AG09309 (cell line): ENCODE data around the gene PGAM1.
A peak's percentile ranks its signal among the peaks of the same experiment; 100 is the strongest.
"Not testable (repeated sequence)": the region's sequence is repeated elsewhere in the genome, so short reads cannot be mapped to it uniquely, and the experiment has no call there.

Source experiments
- DNase-seq: peaks from one replicate; pipeline ENCODE4 v3.0.0-alpha.2; 2010; ENCODE audit warnings: low read depth
- H3K4me3 ChIP-seq: 2 replicates; pipeline ENCODE4 v1.5.1; 2011; ENCODE audit warnings: mild to moderate bottlenecking, low read depth, low read length, moderate library complexity; ENCODE audit not compliant: control insufficient read depth
- TF ChIP-seq, protein P1 (sequence below): IDR thresholded peaks from 2 replicates; pipeline ENCODE4 v1.5.1; 2011; ENCODE audit warnings: mild to moderate bottlenecking, low read depth, low read length, inconsistent platforms; ENCODE audit not compliant: insufficient read depth, control insufficient read depth; ENCODE audit errors: missing control alignments

PGAM1 gene

DNA sequence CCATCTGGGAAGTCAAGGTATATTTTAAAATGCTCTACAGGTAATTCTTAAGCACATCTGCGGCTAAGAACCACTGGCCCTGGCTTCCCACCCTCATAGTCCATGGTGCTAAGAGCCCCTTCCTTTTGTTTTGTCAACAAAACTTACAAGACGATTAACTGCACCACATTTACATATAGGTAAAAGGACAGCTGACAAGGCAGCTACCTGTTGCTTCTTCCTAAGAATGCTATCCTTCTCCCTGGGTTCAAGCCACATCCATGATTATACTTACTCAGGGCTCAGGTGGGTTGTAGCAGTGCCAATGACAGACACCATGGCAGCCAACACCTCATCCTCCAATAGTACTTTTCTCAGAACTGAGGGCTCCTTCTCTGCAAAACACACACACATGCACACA, 36.3 kb downstream of the PGAM1 start:
- H3K4me3 ChIP-seq, result no peak overlapping the region
- DNase-seq, result no peak
- TF ChIP-seq, protein P1, sequence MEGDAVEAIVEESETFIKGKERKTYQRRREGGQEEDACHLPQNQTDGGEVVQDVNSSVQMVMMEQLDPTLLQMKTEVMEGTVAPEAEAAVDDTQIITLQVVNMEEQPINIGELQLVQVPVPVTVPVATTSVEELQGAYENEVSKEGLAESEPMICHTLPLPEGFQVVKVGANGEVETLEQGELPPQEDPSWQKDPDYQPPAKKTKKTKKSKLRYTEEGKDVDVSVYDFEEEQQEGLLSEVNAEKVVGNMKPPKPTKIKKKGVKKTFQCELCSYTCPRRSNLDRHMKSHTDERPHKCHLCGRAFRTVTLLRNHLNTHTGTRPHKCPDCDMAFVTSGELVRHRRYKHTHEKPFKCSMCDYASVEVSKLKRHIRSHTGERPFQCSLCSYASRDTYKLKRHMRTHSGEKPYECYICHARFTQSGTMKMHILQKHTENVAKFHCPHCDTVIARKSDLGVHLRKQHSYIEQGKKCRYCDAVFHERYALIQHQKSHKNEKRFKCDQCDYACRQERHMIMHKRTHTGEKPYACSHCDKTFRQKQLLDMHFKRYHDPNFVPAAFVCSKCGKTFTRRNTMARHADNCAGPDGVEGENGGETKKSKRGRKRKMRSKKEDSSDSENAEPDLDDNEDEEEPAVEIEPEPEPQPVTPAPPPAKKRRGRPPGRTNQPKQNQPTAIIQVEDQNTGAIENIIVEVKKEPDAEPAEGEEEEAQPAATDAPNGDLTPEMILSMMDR, result no peak

DNA sequence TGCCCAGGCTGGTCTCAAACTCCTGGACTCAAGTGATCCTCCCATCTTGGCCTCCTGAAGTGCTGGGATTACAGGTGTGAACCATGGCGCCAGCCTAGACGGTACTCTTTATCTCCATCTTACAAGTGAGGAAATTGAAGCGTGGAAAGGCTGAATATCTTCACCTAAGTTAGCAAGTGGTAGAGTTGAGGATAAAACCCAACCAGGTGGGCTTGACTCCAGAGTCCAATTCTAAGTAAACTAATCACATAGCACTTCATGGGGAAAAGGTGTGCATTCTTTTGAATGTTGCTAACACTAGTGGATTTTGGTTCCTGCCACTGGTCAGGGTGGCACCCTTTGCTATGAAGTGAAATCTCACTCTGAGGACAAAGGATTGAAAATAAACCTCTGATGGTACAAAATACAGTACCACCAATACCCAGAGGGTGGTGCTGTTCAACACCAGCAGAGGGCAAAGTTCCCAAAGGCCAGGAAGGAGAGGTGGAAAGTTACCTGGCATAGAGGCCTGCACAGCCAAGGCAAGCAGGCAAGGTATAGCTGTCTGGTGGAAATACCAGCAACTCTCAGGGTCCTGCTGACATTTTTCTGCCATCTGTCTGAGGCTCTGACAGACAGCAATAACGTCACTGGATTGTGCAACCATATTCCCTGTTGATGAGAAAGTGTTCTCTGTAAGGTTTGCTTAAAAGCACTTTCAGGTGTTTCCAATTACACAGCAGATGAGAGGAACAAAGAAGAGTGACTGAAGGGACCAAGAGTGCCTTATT, 37.6 kb downstream of the PGAM1 start:
- peak; percentile 64 for DNase-seq
- TF ChIP-seq, protein P1, result peak; percentile 86
- no peak overlapping the region for H3K4me3 ChIP-seq

DNA sequence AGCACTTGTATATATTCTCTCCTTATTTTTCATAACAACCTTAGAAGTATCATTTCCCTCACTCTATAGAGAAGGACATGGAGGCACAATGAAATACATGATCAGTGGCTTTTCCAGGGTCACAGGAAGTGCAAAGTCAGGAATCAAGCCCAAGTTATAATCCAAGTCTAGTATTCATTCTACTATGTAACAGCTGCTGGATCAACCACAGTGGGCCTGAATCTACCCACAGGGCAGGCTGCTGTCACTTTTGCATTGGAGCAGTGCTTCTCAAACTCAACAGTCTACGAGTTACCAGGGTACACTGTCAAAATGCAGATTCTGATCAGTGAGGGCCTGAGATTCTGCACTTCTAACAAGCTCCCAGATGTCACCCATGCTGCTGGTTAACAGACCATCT, 38.2 kb downstream of the PGAM1 start:
- DNase-seq, result no peak
- no peak overlapping the region for H3K4me3 ChIP-seq
- TF ChIP-seq, protein P1, result no peak

DNA sequence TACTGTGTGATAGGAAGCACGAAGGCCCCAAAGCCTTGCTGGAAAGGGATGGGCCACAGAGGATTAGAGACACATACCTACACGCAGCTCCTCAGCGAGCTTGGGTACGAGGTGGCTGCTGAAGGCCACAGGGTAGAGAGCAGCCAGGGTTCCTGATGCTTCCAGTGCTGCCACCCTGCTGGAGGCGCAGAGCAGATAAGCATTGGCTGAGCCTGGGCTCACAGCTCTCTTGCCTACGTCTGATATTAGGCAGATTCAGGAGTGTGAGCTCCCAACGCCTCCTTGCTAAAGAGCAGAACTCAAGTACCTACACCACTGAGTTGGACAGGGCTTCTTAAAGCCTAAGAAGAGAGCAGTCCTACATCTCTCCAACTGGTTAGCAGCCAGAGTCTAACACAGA, 40.0 kb downstream of the PGAM1 start:
- no peak for DNase-seq
- H3K4me3 ChIP-seq, result no peak overlapping the region
- TF ChIP-seq, protein P1, result no peak

DNA sequence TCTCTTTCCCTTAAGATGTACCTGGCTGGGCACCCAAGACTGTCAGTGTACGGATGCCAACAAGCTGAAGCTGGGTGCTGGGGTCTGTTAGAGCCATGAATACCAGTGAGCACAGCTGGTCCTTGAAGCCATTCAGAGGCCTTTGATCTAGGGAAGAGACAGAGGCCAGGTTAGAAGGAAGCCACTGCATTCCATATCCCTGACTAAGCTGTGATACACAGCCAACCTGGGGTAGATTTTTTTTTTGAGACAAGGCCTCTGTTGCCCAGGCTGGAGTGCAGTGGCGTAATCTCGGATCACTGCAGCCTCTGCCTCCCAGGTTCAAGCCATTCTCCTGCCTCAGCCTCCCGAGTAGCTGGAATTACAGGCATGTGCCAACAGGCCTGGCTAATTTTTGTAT, 40.8 kb downstream of the PGAM1 start:
- no peak overlapping the region for H3K4me3 ChIP-seq
- DNase-seq, result no peak
- TF ChIP-seq, protein P1, result no peak

DNA sequence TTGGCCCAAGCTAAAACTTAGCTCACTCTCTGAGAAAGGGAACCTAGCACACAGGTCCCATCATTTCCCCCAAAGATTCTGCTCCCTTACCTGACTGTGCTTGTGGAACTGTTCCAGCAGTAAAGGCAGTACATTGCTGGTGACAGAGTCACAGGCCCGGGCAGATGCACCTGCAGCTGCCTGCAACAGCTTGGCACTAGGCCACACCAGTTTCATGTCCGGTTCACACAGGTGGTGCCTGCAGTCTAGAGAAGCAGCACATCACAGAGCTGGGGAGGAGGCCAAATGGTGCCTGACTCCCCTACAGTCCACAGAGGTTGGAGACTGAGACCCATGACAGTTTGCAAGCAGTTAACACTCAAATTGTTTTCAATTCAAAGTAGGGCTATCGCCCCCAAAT, 42.2 kb downstream of the PGAM1 start:
- DNase-seq, result no peak
- TF ChIP-seq, protein P1, result no peak
- H3K4me3 ChIP-seq, result no peak overlapping the region

DNA sequence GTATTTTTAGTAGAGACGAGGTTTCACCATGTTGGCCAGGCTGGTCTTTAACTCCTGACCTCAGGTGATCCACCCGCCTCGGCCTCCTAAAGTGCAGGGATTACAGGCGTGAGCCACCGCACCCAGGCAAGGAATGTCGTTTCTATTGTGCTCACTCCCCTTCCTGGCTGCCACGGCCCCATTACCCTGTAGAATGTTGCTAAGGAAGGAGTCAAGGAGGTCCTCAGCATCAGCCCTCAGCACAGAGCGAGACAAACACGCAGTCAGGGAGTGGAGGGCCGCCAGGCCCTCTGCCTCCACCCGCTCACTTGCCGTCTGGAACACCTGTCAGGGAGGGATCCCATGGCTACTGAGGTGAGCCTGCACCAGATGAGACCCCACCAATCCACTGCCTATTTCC, 42.8 kb downstream of the PGAM1 start:
- not testable (repeated sequence) for DNase-seq

More for the DNA sequence above, 42.8 kb downstream of the PGAM1 start:
- not testable (repeated sequence) for H3K4me3 ChIP-seq
